ENCODE measurements around the gene EML5. TPM values are rescaled to one million over a fixed set of nuclear protein-coding genes. Genes with fewer than 3 reads are reported as not detected.

EML5 gene
- polyA plus RNA-seq, 3 donors = not detected

- H3K27me3 ChIP-seq (ENCODE audit: control insufficient read depth in 2 of 2, insufficient read depth in 2 of 2, low read length in 2 of 2) = no peaks in the 10 kb centered on the region
- intact Hi-C loops (cut with micrococcal nuclease) = no loop called here
Measured at GRCh38 chr14:88628462-88628861, 164.3 kb downstream of the EML5 start.

DNA sequence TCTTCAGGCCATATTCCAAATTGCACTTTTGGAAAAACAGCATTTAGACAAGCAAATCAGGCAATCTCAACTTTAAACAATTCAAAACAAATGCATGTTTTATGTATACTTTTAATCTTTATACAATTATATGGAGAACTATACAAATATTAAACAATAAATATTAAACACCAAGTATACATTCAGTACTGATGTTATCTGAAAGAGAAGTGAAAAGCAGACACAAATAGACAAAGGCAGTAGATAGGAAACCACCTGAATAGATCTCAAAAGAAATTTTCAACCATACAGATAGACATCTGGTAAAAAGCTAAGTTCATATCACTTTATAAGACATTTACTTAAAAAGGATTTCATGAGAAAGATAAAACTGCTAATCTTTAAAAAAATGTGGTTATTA lies 164.7 kb downstream of the EML5 start:
- DNase-seq = no peak
- Histone ChIP-seq H3K27me3 (ENCODE audit: control insufficient read depth in 2 of 2, insufficient read depth in 2 of 2, low read length in 2 of 2) (no peaks in the 10 kb centered on the region), H3K9ac (ENCODE audit: insufficient read depth, low read length, poor library complexity, severe bottlenecking) (no peak overlapping the region), H3K4me2 (replicated peaks; ENCODE audit: extremely low read depth, low read length, poor library complexity, severe bottlenecking) (no peak overlapping the region), H3K4me3 (replicated peaks in 1 of 3; ENCODE audit: low read depth in 2 of 3, low read length in 3 of 3) (no peak overlapping the region), H3K36me3 (replicated peaks in 1 of 2; ENCODE audit: control insufficient read depth in 1 of 2, insufficient read depth in 2 of 2, low read length in 2 of 2) (no peaks in the 10 kb centered on the region), H3K9me3 (replicated peaks in 1 of 2; ENCODE audit: control insufficient read depth in 1 of 2, insufficient read depth in 1 of 2, low read length in 2 of 2) (no peaks in the 10 kb centered on the region), H3K4me1 (ENCODE audit: control insufficient read depth in 1 of 2, insufficient read depth in 2 of 2, low read length in 2 of 2) (no peaks in the 10 kb centered on the region), H3K27ac (ENCODE audit: low read depth in 1 of 2, low read length in 2 of 2) (no peak overlapping the region), H4K20me1 (ENCODE audit: insufficient read depth, low read length) (no peaks in the 10 kb centered on the region), H3K79me2 (ENCODE audit: insufficient read depth, low read length) (no peaks in the 10 kb centered on the region), H2AFZ (ENCODE audit: insufficient read depth, low read depth, low read length, poor library complexity, severe bottlenecking) (no peak overlapping the region)
- no peak overlapping the region for H3K4me3 Mint-ChIP-seq
- H3K27ac Mint-ChIP-seq = no peak overlapping the region
- intact Hi-C loops (cut with micrococcal nuclease) = no loop called here
- H3K9me3 Mint-ChIP-seq = peaks cover 0 to 4% (median 0%) of the 10 kb centered on the region in 7 donors
- H3K4me1 Mint-ChIP-seq = no peaks in the 10 kb centered on the region
- no peaks in the 10 kb centered on the region for H3K27me3 Mint-ChIP-seq (ENCODE audit: low read depth in 3 of 3)
- TF ChIP-seq, protein P1, sequence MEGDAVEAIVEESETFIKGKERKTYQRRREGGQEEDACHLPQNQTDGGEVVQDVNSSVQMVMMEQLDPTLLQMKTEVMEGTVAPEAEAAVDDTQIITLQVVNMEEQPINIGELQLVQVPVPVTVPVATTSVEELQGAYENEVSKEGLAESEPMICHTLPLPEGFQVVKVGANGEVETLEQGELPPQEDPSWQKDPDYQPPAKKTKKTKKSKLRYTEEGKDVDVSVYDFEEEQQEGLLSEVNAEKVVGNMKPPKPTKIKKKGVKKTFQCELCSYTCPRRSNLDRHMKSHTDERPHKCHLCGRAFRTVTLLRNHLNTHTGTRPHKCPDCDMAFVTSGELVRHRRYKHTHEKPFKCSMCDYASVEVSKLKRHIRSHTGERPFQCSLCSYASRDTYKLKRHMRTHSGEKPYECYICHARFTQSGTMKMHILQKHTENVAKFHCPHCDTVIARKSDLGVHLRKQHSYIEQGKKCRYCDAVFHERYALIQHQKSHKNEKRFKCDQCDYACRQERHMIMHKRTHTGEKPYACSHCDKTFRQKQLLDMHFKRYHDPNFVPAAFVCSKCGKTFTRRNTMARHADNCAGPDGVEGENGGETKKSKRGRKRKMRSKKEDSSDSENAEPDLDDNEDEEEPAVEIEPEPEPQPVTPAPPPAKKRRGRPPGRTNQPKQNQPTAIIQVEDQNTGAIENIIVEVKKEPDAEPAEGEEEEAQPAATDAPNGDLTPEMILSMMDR (IDR thresholded peaks at IDR 0.05) = no peak
- no peaks in the 10 kb centered on the region for H3K36me3 Mint-ChIP-seq

More at GRCh38 chr14:88628462-88628861, 164.3 kb downstream of the EML5 start:
- TF ChIP-seq, protein P1 (IDR thresholded peaks at IDR 0.05) = no peak
- no peaks in the 10 kb centered on the region for H4K20me1 ChIP-seq (ENCODE audit: insufficient read depth, low read length)
- no peak overlapping the region for H2AFZ ChIP-seq (ENCODE audit: insufficient read depth, low read depth, low read length, poor library complexity, severe bottlenecking)
- no peaks in the 10 kb centered on the region for H3K79me2 ChIP-seq (ENCODE audit: insufficient read depth, low read length)
- peaks cover 0 to 4% (median 0%) of the 10 kb centered on the region in 7 donors for H3K9me3 Mint-ChIP-seq
- no peak overlapping the region for H3K4me3 ChIP-seq (replicated peaks in 1 of 3; ENCODE audit: low read depth in 2 of 3, low read length in 3 of 3)
- H3K27ac ChIP-seq (ENCODE audit: low read depth in 1 of 2, low read length in 2 of 2) = no peak overlapping the region
- H3K36me3 ChIP-seq (replicated peaks in 1 of 2; ENCODE audit: control insufficient read depth in 1 of 2, insufficient read depth in 2 of 2, low read length in 2 of 2) = no peaks in the 10 kb centered on the region
- H3K9me3 ChIP-seq (replicated peaks in 1 of 2; ENCODE audit: control insufficient read depth in 1 of 2, insufficient read depth in 1 of 2, low read length in 2 of 2) = no peaks in the 10 kb centered on the region
- H3K4me1 ChIP-seq (ENCODE audit: control insufficient read depth in 1 of 2, insufficient read depth in 2 of 2, low read length in 2 of 2) = no peaks in the 10 kb centered on the region
- H3K36me3 Mint-ChIP-seq = no peaks in the 10 kb centered on the region
- no peak for DNase-seq
- no peaks in the 10 kb centered on the region for H3K4me1 Mint-ChIP-seq
- H3K27me3 Mint-ChIP-seq (ENCODE audit: low read depth in 3 of 3) = no peaks in the 10 kb centered on the region
- H3K9ac ChIP-seq (ENCODE audit: insufficient read depth, low read length, poor library complexity, severe bottlenecking) = no peak overlapping the region
- H3K4me2 ChIP-seq (replicated peaks; ENCODE audit: extremely low read depth, low read length, poor library complexity, severe bottlenecking) = no peak overlapping the region
- H3K27ac Mint-ChIP-seq = no peak overlapping the region
- no peak overlapping the region for H3K4me3 Mint-ChIP-seq
